ENCODE measurements around the gene SETDB1.
A peak's percentile ranks its signal among the peaks of the same experiment; 100 is the strongest.

SETDB1 gene

GRCh38 chr1:151006327-151007052, 80.3 kb downstream of the SETDB1 start, which contains the start of gene MINDY1:
TSS of gene MINDY1 (minus strand) at chr1:151006902. CDS start at chr1:151002617, 4,285 bp downstream.
- peak; percentile 23 for DNase-seq

GRCh38 chr1:151007853-151008243, 81.7 kb downstream of the SETDB1 start:
- DNase-seq, result no peak

GRCh38 chr1:151008244-151009205, 82.4 kb downstream of the SETDB1 start, which contains the start of gene PRUNE1:
TSS of gene PRUNE1 (plus strand) at chr1:151008449. CDS start at chr1:151008633, 184 bp downstream.
- DNase-seq, result peak; percentile 97

- peak; percentile 16 for DNase-seq
These were observed 83.0 kb downstream of the SETDB1 start for GRCh38 chr1:151009206-151009587.

- DNase-seq, result no peak
These were observed 83.6 kb downstream of the SETDB1 start for GRCh38 chr1:151009674-151010345.

- no peak for DNase-seq
These were observed 84.2 kb downstream of the SETDB1 start for GRCh38 chr1:151010346-151010726.

- no peak for DNase-seq
These were observed 85.1 kb downstream of the SETDB1 start for GRCh38 chr1:151011154-151011850.

- DNase-seq, result no peak
These were observed 86.7 kb downstream of the SETDB1 start for GRCh38 chr1:151012684-151013471.

GRCh38 chr1:151013518-151013917, 87.4 kb downstream of the SETDB1 start:
- DNase-seq, result no peak

Data from activated naive CD4-positive, alpha-beta T cell treated with anti-CD3 and anti-CD28 coated beads, Interleukin-2, amount 50 U/mL, for 16 hours (primary cell).